ENCODE data around the gene PLSCR3. TPM values are rescaled to one million over a fixed set of nuclear protein-coding genes. Genes with fewer than 3 reads are reported as not detected.

Gene PLSCR3
- total RNA-seq, 4 donors from 2014 or later = 18.3 to 21.6 (median 19.9) TPM

GRCh38 chr17:7440834-7441195 lies 46.5 kb upstream of the PLSCR3 start:
- H3K4me1 ChIP-seq = peaks cover 34 to 62% of the 10 kb centered on the region in 2 donors

GRCh38 chr17:7440113-7440833 lies 45.9 kb upstream of the PLSCR3 start:
- Histone ChIP-seq H3K36me3 (no peaks in the 10 kb centered on the region), H3K4me3 (replicated peaks in 1 of 3) (peak overlapping the region in 2 of 3 donors; percentile 42 to 51), H3K27me3 (no peaks in the 10 kb centered on the region), H3K9me3 (no peaks in the 10 kb centered on the region), H3K4me1 (peaks cover 35 to 58% of the 10 kb centered on the region in 2 donors), H3K27ac (peak overlapping the region in 2 of 3 donors; percentile 69 to 82)
- TF ChIP-seq POLR2A (IDR thresholded peaks at IDR 0.05) (peak in 1 of 2 donors; percentile 36), CTCF (IDR thresholded peaks at IDR 0.05) (peak in 1 of 6 experiments; percentile 9)
- peak; percentile 94 to 95 for DNase-seq
- WGBS, 2 donors = 2% methylated on average over 28 to 37 of the region's 46 CpGs
- intact Hi-C loops (cut with DNase I) = loop anchor here (5.0 kb wide), 1 partner anchor 37 kb away; the partner anchor contains the start of gene ZBTB4

More at GRCh38 chr17:7440834-7441195, 46.5 kb upstream of the PLSCR3 start:
- TF ChIP-seq CTCF (IDR thresholded peaks at IDR 0.05) (no peak), POLR2A (IDR thresholded peaks at IDR 0.05) (no peak)
- intact Hi-C loops (cut with DNase I) = loop anchor here (5.0 kb wide), 1 partner anchor 36 kb away; the partner anchor contains the start of gene ZBTB4
- H3K27me3 ChIP-seq = no peaks in the 10 kb centered on the region
- WGBS, 2 donors = 15 to 28% methylated on average over 2 to 11 of the region's 12 CpGs
- H3K36me3 ChIP-seq = no peaks in the 10 kb centered on the region
- H3K4me3 ChIP-seq (replicated peaks in 1 of 3) = peak overlapping the region in 1 of 3 donors; percentile 51
- no peaks in the 10 kb centered on the region for H3K9me3 ChIP-seq
- DNase-seq = peak; percentile 75 to 79
- peak overlapping the region in 2 of 3 donors; percentile 69 to 82 for H3K27ac ChIP-seq

- DNase-seq = peak; percentile 19 to 24
- H3K9me3 ChIP-seq = no peaks in the 10 kb centered on the region
- no peaks in the 10 kb centered on the region for H3K27me3 ChIP-seq
- intact Hi-C loops (cut with DNase I) = loop anchor here (5.0 kb wide), 3 partner anchors 38 to 123 kb away; partner anchors contain the start of genes KCTD11, SENP3 and ZBTB4
- WGBS, 2 donors = 2% methylated on average over 14 to 23 of the region's 50 CpGs
- H3K36me3 ChIP-seq = no peaks in the 10 kb centered on the region
- peaks cover 31 to 53% of the 10 kb centered on the region in 2 donors for H3K4me1 ChIP-seq
- peak within 1 kb of the TSS in 2 of 3 donors; percentile 42 to 51 for H3K4me3 ChIP-seq (replicated peaks in 1 of 3)
- TF ChIP-seq POLR2A (IDR thresholded peaks at IDR 0.05) = no peak
- TF ChIP-seq CTCF (IDR thresholded peaks at IDR 0.05) = no peak
- peak within 1 kb of the TSS in 2 of 3 donors; percentile 69 to 82 for H3K27ac ChIP-seq
Observed at GRCh38 chr17:7439462-7440112, 45.3 kb upstream of the PLSCR3 start, which contains the start of gene FGF11. Gene FGF11, plus strand, starts transcription at chr17:7439512. Its CDS starts 109 bp downstream, at chr17:7439621.

- intact Hi-C loops (cut with DNase I) = loop anchor here (5.0 kb wide), 2 partner anchors 87 to 123 kb away; partner anchors contain the start of genes KCTD11 and SENP3
- peaks cover 31 to 51% of the 10 kb centered on the region in 2 donors for H3K4me1 ChIP-seq
- H3K4me3 ChIP-seq (replicated peaks in 1 of 3) = peak overlapping the region in 1 of 3 donors; percentile 51
- H3K36me3 ChIP-seq = no peaks in the 10 kb centered on the region
- WGBS, 2 donors = 41 to 44% methylated on average over 11 of the region's 11 CpGs
- no peaks in the 10 kb centered on the region for H3K27me3 ChIP-seq
- TF ChIP-seq CTCF (IDR thresholded peaks at IDR 0.05) (no peak), POLR2A (IDR thresholded peaks at IDR 0.05) (no peak)
- peak overlapping the region in 1 of 3 donors; percentile 63 for H3K27ac ChIP-seq
- DNase-seq = no peak
- no peaks in the 10 kb centered on the region for H3K9me3 ChIP-seq
Observed at GRCh38 chr17:7438656-7439460, 44.5 kb upstream of the PLSCR3 start.

Measured in thyroid gland (tissue), 4 donors.